ENCODE measurements around the gene RNF11. TPM values are rescaled to one million over a fixed set of nuclear protein-coding genes. Genes with fewer than 3 reads are reported as not detected.

Gene RNF11
- total RNA-seq, 1 donor, result 199 TPM

- Histone ChIP-seq H3K27ac (ENCODE audit: low read depth, low read length) (no peak overlapping the region), H3K36me3 (ENCODE audit: insufficient read depth, low read length) (no peaks in the 10 kb centered on the region), H3K4me3 (ENCODE audit: insufficient read depth, low read length) (no peak overlapping the region), H3K4me2 (ENCODE audit: insufficient read depth, low read length) (no peak overlapping the region), H4K20me1 (ENCODE audit: insufficient read depth, low read length) (peaks cover 81% of the 10 kb centered on the region), H3K27me3 (ENCODE audit: insufficient read depth, low read length) (no peaks in the 10 kb centered on the region), H2AFZ (ENCODE audit: low read length) (no peak overlapping the region), H3K4me1 (ENCODE audit: insufficient read depth, low read length) (no peaks in the 10 kb centered on the region), H3K79me2 (ENCODE audit: insufficient read depth, low read length) (peaks cover 98% of the 10 kb centered on the region), H3K9me3 (ENCODE audit: low read depth, low read length) (no peaks in the 10 kb centered on the region)
- no peak for DNase-seq (ENCODE audit: insufficient read length, low spot score, missing footprints)
- TF ChIP-seq CTCF (IDR thresholded peaks at IDR 0.05; ENCODE audit: extremely low read depth, low read depth, low read length), result no peak
These were observed 16.3 kb downstream of the RNF11 start for GRCh38 chr1:51252366-51252765.

GRCh38 chr1:51253691-51254090, 17.6 kb downstream of the RNF11 start:
- Histone ChIP-seq H3K27ac (ENCODE audit: low read depth, low read length) (no peak overlapping the region), H3K79me2 (ENCODE audit: insufficient read depth, low read length) (peaks cover 98% of the 10 kb centered on the region), H3K4me2 (ENCODE audit: insufficient read depth, low read length) (no peak overlapping the region), H3K36me3 (ENCODE audit: insufficient read depth, low read length) (no peaks in the 10 kb centered on the region), H3K27me3 (ENCODE audit: insufficient read depth, low read length) (no peaks in the 10 kb centered on the region), H3K4me1 (ENCODE audit: insufficient read depth, low read length) (no peaks in the 10 kb centered on the region), H4K20me1 (ENCODE audit: insufficient read depth, low read length) (peaks cover 77% of the 10 kb centered on the region), H3K9me3 (ENCODE audit: low read depth, low read length) (no peaks in the 10 kb centered on the region), H3K4me3 (ENCODE audit: insufficient read depth, low read length) (no peak overlapping the region), H2AFZ (ENCODE audit: low read length) (no peak overlapping the region)
- no peak for TF ChIP-seq CTCF (IDR thresholded peaks at IDR 0.05; ENCODE audit: extremely low read depth, low read depth, low read length)
- no peak for DNase-seq (ENCODE audit: insufficient read length, low spot score, missing footprints)

GRCh38 chr1:51255331-51255730, 19.3 kb downstream of the RNF11 start:
- H3K79me2 ChIP-seq (ENCODE audit: insufficient read depth, low read length), result peaks cover 98% of the 10 kb centered on the region
- H3K4me3 ChIP-seq (ENCODE audit: insufficient read depth, low read length), result no peak overlapping the region
- H3K4me2 ChIP-seq (ENCODE audit: insufficient read depth, low read length), result no peak overlapping the region
- H3K4me1 ChIP-seq (ENCODE audit: insufficient read depth, low read length), result peaks cover 7% of the 10 kb centered on the region
- H3K27ac ChIP-seq (ENCODE audit: low read depth, low read length), result no peak overlapping the region
- H2AFZ ChIP-seq (ENCODE audit: low read length), result no peak overlapping the region
- no peaks in the 10 kb centered on the region for H3K27me3 ChIP-seq (ENCODE audit: insufficient read depth, low read length)
- DNase-seq (ENCODE audit: insufficient read length, low spot score, missing footprints), result peak; percentile 9
- no peaks in the 10 kb centered on the region for H3K9me3 ChIP-seq (ENCODE audit: low read depth, low read length)
- H3K36me3 ChIP-seq (ENCODE audit: insufficient read depth, low read length), result no peaks in the 10 kb centered on the region
- H4K20me1 ChIP-seq (ENCODE audit: insufficient read depth, low read length), result peaks cover 70% of the 10 kb centered on the region
- TF ChIP-seq CTCF (IDR thresholded peaks at IDR 0.05; ENCODE audit: extremely low read depth, low read depth, low read length), result no peak

- Histone ChIP-seq H3K79me2 (ENCODE audit: insufficient read depth, low read length) (peaks cover 85% of the 10 kb centered on the region), H2AFZ (ENCODE audit: low read length) (no peak overlapping the region), H4K20me1 (ENCODE audit: insufficient read depth, low read length) (peaks cover 20% of the 10 kb centered on the region), H3K4me2 (ENCODE audit: insufficient read depth, low read length) (no peak overlapping the region), H3K27ac (ENCODE audit: low read depth, low read length) (peak overlapping the region; percentile 80), H3K9me3 (ENCODE audit: low read depth, low read length) (no peaks in the 10 kb centered on the region), H3K27me3 (ENCODE audit: insufficient read depth, low read length) (no peaks in the 10 kb centered on the region), H3K36me3 (ENCODE audit: insufficient read depth, low read length) (no peaks in the 10 kb centered on the region), H3K4me3 (ENCODE audit: insufficient read depth, low read length) (no peak overlapping the region), H3K4me1 (ENCODE audit: insufficient read depth, low read length) (peaks cover 71% of the 10 kb centered on the region)
- DNase-seq (ENCODE audit: insufficient read length, low spot score, missing footprints), result no peak
- TF ChIP-seq CTCF (IDR thresholded peaks at IDR 0.05; ENCODE audit: extremely low read depth, low read depth, low read length), result no peak
These were observed 27.2 kb downstream of the RNF11 start for GRCh38 chr1:51263147-51263877.

Data from osteoblast (primary cell).